Measurements from ENCODE around the gene RBMS3.
A peak's percentile ranks its signal among the peaks of the same experiment; 100 is the strongest.

RBMS3 gene

GRCh38 chr3:29335438-29335837, 54.6 kb downstream of the RBMS3 start:
- H3K27ac ChIP-seq (ENCODE audit: low read depth in 2 of 2, low read length in 2 of 2), result peak overlapping the region; percentile 18 to 31
- H3K4me3 ChIP-seq (ENCODE audit: low read length in 2 of 2), result peak overlapping the region; percentile 10 to 34
- no peaks in the 10 kb centered on the region for H3K9me3 ChIP-seq (ENCODE audit: control insufficient read depth in 2 of 2, low read length in 2 of 2)
- H3K9ac ChIP-seq (ENCODE audit: low read depth in 1 of 2, low read length in 2 of 2), result no peak overlapping the region
- H3K36me3 ChIP-seq (ENCODE audit: control insufficient read depth in 2 of 2, insufficient read depth in 2 of 2, low read length in 2 of 2), result no peaks in the 10 kb centered on the region
- H3K4me1 ChIP-seq (ENCODE audit: control insufficient read depth in 2 of 2, insufficient read depth in 2 of 2, low read length in 2 of 2), result no peaks in the 10 kb centered on the region
- no peaks in the 10 kb centered on the region for H3K27me3 ChIP-seq (ENCODE audit: control insufficient read depth in 2 of 2, insufficient read depth in 2 of 2, low read length in 2 of 2)

- Histone ChIP-seq H3K36me3 (ENCODE audit: control insufficient read depth in 2 of 2, insufficient read depth in 2 of 2, low read length in 2 of 2) (no peaks in the 10 kb centered on the region), H3K9ac (ENCODE audit: low read depth in 1 of 2, low read length in 2 of 2) (no peak overlapping the region), H3K4me3 (ENCODE audit: low read length in 2 of 2) (peak overlapping the region in 1 of 2 donors; percentile 9), H3K9me3 (ENCODE audit: control insufficient read depth in 2 of 2, low read length in 2 of 2) (no peaks in the 10 kb centered on the region), H3K27me3 (ENCODE audit: control insufficient read depth in 2 of 2, insufficient read depth in 2 of 2, low read length in 2 of 2) (no peaks in the 10 kb centered on the region), H3K4me1 (ENCODE audit: control insufficient read depth in 2 of 2, insufficient read depth in 2 of 2, low read length in 2 of 2) (no peaks in the 10 kb centered on the region), H3K27ac (ENCODE audit: low read depth in 2 of 2, low read length in 2 of 2) (peak overlapping the region in 1 of 2 donors; percentile 21)
These were observed 55.1 kb downstream of the RBMS3 start for GRCh38 chr3:29335943-29336342.

- no peaks in the 10 kb centered on the region for H3K4me1 ChIP-seq (ENCODE audit: control insufficient read depth in 2 of 2, insufficient read depth in 2 of 2, low read length in 2 of 2)
These were observed 56.7 kb downstream of the RBMS3 start for GRCh38 chr3:29337565-29337964.

GRCh38 chr3:29338377-29338776, 57.5 kb downstream of the RBMS3 start:
- no peak overlapping the region for H3K27ac ChIP-seq (ENCODE audit: low read depth in 2 of 2, low read length in 2 of 2)
- H3K4me3 ChIP-seq (ENCODE audit: low read length in 2 of 2), result no peak overlapping the region
- H3K36me3 ChIP-seq (ENCODE audit: control insufficient read depth in 2 of 2, insufficient read depth in 2 of 2, low read length in 2 of 2), result no peaks in the 10 kb centered on the region
- H3K9me3 ChIP-seq (ENCODE audit: control insufficient read depth in 2 of 2, low read length in 2 of 2), result no peaks in the 10 kb centered on the region
- H3K27me3 ChIP-seq (ENCODE audit: control insufficient read depth in 2 of 2, insufficient read depth in 2 of 2, low read length in 2 of 2), result no peaks in the 10 kb centered on the region
- no peaks in the 10 kb centered on the region for H3K4me1 ChIP-seq (ENCODE audit: control insufficient read depth in 2 of 2, insufficient read depth in 2 of 2, low read length in 2 of 2)
- H3K9ac ChIP-seq (ENCODE audit: low read depth in 1 of 2, low read length in 2 of 2), result no peak overlapping the region

More at GRCh38 chr3:29337565-29337964, 56.7 kb downstream of the RBMS3 start:
- no peaks in the 10 kb centered on the region for H3K27me3 ChIP-seq (ENCODE audit: control insufficient read depth in 2 of 2, insufficient read depth in 2 of 2, low read length in 2 of 2)
- no peak overlapping the region for H3K9ac ChIP-seq (ENCODE audit: low read depth in 1 of 2, low read length in 2 of 2)
- no peaks in the 10 kb centered on the region for H3K9me3 ChIP-seq (ENCODE audit: control insufficient read depth in 2 of 2, low read length in 2 of 2)
- H3K27ac ChIP-seq (ENCODE audit: low read depth in 2 of 2, low read length in 2 of 2), result no peak overlapping the region
- H3K4me3 ChIP-seq (ENCODE audit: low read length in 2 of 2), result no peak overlapping the region
- H3K36me3 ChIP-seq (ENCODE audit: control insufficient read depth in 2 of 2, insufficient read depth in 2 of 2, low read length in 2 of 2), result no peaks in the 10 kb centered on the region

GRCh38 chr3:29339016-29339833, 58.4 kb downstream of the RBMS3 start:
- no peaks in the 10 kb centered on the region for H3K4me1 ChIP-seq (ENCODE audit: control insufficient read depth in 2 of 2, insufficient read depth in 2 of 2, low read length in 2 of 2)
- H3K4me3 ChIP-seq (ENCODE audit: low read length in 2 of 2), result no peak overlapping the region
- H3K27ac ChIP-seq (ENCODE audit: low read depth in 2 of 2, low read length in 2 of 2), result no peak overlapping the region
- no peaks in the 10 kb centered on the region for H3K9me3 ChIP-seq (ENCODE audit: control insufficient read depth in 2 of 2, low read length in 2 of 2)
- no peaks in the 10 kb centered on the region for H3K36me3 ChIP-seq (ENCODE audit: control insufficient read depth in 2 of 2, insufficient read depth in 2 of 2, low read length in 2 of 2)
- no peak overlapping the region for H3K9ac ChIP-seq (ENCODE audit: low read depth in 1 of 2, low read length in 2 of 2)
- no peaks in the 10 kb centered on the region for H3K27me3 ChIP-seq (ENCODE audit: control insufficient read depth in 2 of 2, insufficient read depth in 2 of 2, low read length in 2 of 2)

- Histone ChIP-seq H3K9me3 (ENCODE audit: control insufficient read depth in 2 of 2, low read length in 2 of 2) (no peaks in the 10 kb centered on the region), H3K27me3 (ENCODE audit: control insufficient read depth in 2 of 2, insufficient read depth in 2 of 2, low read length in 2 of 2) (no peaks in the 10 kb centered on the region), H3K27ac (ENCODE audit: low read depth in 2 of 2, low read length in 2 of 2) (no peak overlapping the region), H3K9ac (ENCODE audit: low read depth in 1 of 2, low read length in 2 of 2) (no peak overlapping the region), H3K4me1 (ENCODE audit: control insufficient read depth in 2 of 2, insufficient read depth in 2 of 2, low read length in 2 of 2) (no peaks in the 10 kb centered on the region), H3K36me3 (ENCODE audit: control insufficient read depth in 2 of 2, insufficient read depth in 2 of 2, low read length in 2 of 2) (no peaks in the 10 kb centered on the region), H3K4me3 (ENCODE audit: low read length in 2 of 2) (no peak overlapping the region)
These were observed 63.3 kb downstream of the RBMS3 start for GRCh38 chr3:29344154-29344553.

GRCh38 chr3:29344935-29345334, 64.1 kb downstream of the RBMS3 start:
- no peak overlapping the region for H3K27ac ChIP-seq (ENCODE audit: low read depth in 2 of 2, low read length in 2 of 2)

GRCh38 chr3:29345516-29346300, 64.8 kb downstream of the RBMS3 start:
- Histone ChIP-seq H3K4me1 (ENCODE audit: control insufficient read depth in 2 of 2, insufficient read depth in 2 of 2, low read length in 2 of 2) (no peaks in the 10 kb centered on the region), H3K27me3 (ENCODE audit: control insufficient read depth in 2 of 2, insufficient read depth in 2 of 2, low read length in 2 of 2) (no peaks in the 10 kb centered on the region), H3K4me3 (ENCODE audit: low read length in 2 of 2) (no peak overlapping the region), H3K9ac (ENCODE audit: low read depth in 1 of 2, low read length in 2 of 2) (no peak overlapping the region), H3K36me3 (ENCODE audit: control insufficient read depth in 2 of 2, insufficient read depth in 2 of 2, low read length in 2 of 2) (no peaks in the 10 kb centered on the region), H3K27ac (ENCODE audit: low read depth in 2 of 2, low read length in 2 of 2) (no peak overlapping the region), H3K9me3 (ENCODE audit: control insufficient read depth in 2 of 2, low read length in 2 of 2) (no peaks in the 10 kb centered on the region)

More at GRCh38 chr3:29344935-29345334, 64.1 kb downstream of the RBMS3 start:
- H3K4me3 ChIP-seq (ENCODE audit: low read length in 2 of 2), result no peak overlapping the region
- no peak overlapping the region for H3K9ac ChIP-seq (ENCODE audit: low read depth in 1 of 2, low read length in 2 of 2)
- no peaks in the 10 kb centered on the region for H3K4me1 ChIP-seq (ENCODE audit: control insufficient read depth in 2 of 2, insufficient read depth in 2 of 2, low read length in 2 of 2)
- H3K9me3 ChIP-seq (ENCODE audit: control insufficient read depth in 2 of 2, low read length in 2 of 2), result no peaks in the 10 kb centered on the region
- H3K27me3 ChIP-seq (ENCODE audit: control insufficient read depth in 2 of 2, insufficient read depth in 2 of 2, low read length in 2 of 2), result no peaks in the 10 kb centered on the region
- H3K36me3 ChIP-seq (ENCODE audit: control insufficient read depth in 2 of 2, insufficient read depth in 2 of 2, low read length in 2 of 2), result no peaks in the 10 kb centered on the region

GRCh38 chr3:29346828-29347227, 66.0 kb downstream of the RBMS3 start:
- no peak overlapping the region for H3K9ac ChIP-seq (ENCODE audit: low read depth in 1 of 2, low read length in 2 of 2)
- H3K36me3 ChIP-seq (ENCODE audit: control insufficient read depth in 2 of 2, insufficient read depth in 2 of 2, low read length in 2 of 2), result no peaks in the 10 kb centered on the region
- H3K4me1 ChIP-seq (ENCODE audit: control insufficient read depth in 2 of 2, insufficient read depth in 2 of 2, low read length in 2 of 2), result no peaks in the 10 kb centered on the region
- H3K27ac ChIP-seq (ENCODE audit: low read depth in 2 of 2, low read length in 2 of 2), result no peak overlapping the region
- H3K27me3 ChIP-seq (ENCODE audit: control insufficient read depth in 2 of 2, insufficient read depth in 2 of 2, low read length in 2 of 2), result no peaks in the 10 kb centered on the region
- H3K4me3 ChIP-seq (ENCODE audit: low read length in 2 of 2), result no peak overlapping the region
- no peaks in the 10 kb centered on the region for H3K9me3 ChIP-seq (ENCODE audit: control insufficient read depth in 2 of 2, low read length in 2 of 2)

- no peaks in the 10 kb centered on the region for H3K4me1 ChIP-seq (ENCODE audit: control insufficient read depth in 2 of 2, insufficient read depth in 2 of 2, low read length in 2 of 2)
These were observed 66.5 kb downstream of the RBMS3 start for GRCh38 chr3:29347412-29347811.

More at GRCh38 chr3:29347412-29347811, 66.5 kb downstream of the RBMS3 start:
- Histone ChIP-seq H3K9ac (ENCODE audit: low read depth in 1 of 2, low read length in 2 of 2) (no peak overlapping the region), H3K27ac (ENCODE audit: low read depth in 2 of 2, low read length in 2 of 2) (no peak overlapping the region), H3K36me3 (ENCODE audit: control insufficient read depth in 2 of 2, insufficient read depth in 2 of 2, low read length in 2 of 2) (no peaks in the 10 kb centered on the region), H3K9me3 (ENCODE audit: control insufficient read depth in 2 of 2, low read length in 2 of 2) (no peaks in the 10 kb centered on the region), H3K27me3 (ENCODE audit: control insufficient read depth in 2 of 2, insufficient read depth in 2 of 2, low read length in 2 of 2) (no peaks in the 10 kb centered on the region), H3K4me3 (ENCODE audit: low read length in 2 of 2) (no peak overlapping the region)
